ENCODE results near the gene RND3.

GRCh38 chr2:150462770-150463169 lies 24.7 kb downstream of the RND3 start:
- TF ChIP-seq, protein P1, sequence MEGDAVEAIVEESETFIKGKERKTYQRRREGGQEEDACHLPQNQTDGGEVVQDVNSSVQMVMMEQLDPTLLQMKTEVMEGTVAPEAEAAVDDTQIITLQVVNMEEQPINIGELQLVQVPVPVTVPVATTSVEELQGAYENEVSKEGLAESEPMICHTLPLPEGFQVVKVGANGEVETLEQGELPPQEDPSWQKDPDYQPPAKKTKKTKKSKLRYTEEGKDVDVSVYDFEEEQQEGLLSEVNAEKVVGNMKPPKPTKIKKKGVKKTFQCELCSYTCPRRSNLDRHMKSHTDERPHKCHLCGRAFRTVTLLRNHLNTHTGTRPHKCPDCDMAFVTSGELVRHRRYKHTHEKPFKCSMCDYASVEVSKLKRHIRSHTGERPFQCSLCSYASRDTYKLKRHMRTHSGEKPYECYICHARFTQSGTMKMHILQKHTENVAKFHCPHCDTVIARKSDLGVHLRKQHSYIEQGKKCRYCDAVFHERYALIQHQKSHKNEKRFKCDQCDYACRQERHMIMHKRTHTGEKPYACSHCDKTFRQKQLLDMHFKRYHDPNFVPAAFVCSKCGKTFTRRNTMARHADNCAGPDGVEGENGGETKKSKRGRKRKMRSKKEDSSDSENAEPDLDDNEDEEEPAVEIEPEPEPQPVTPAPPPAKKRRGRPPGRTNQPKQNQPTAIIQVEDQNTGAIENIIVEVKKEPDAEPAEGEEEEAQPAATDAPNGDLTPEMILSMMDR (IDR thresholded peaks at IDR 0.05; ENCODE audit: low read depth, low read length): no peak
- TF ChIP-seq POLR2A (IDR thresholded peaks at IDR 0.05; ENCODE audit: extremely low read depth, insufficient read length) (no peak), MAX (IDR thresholded peaks at IDR 0.05; ENCODE audit: low read depth, low read length) (no peak), MYC (IDR thresholded peaks at IDR 0.05; ENCODE audit: low read depth, low read length) (no peak)
